HG02884 (cell line): ENCODE measurements around the gene TGFA.

Experiments used
- ATAC-seq: cut with Tn5 transposase; IDR thresholded peaks from one replicate; pipeline ENCODE4 v1.9.1; 2021; ENCODE audit warnings: mild to moderate bottlenecking, moderate library complexity; ENCODE audit not compliant: unreplicated experiment

Gene TGFA

GRCh38 chr2:70525032-70525431 lies 28.6 kb downstream of the TGFA start:
- ATAC-seq = no peak

GRCh38 chr2:70523996-70524965 lies 29.3 kb downstream of the TGFA start:
- ATAC-seq = no peak

DNA sequence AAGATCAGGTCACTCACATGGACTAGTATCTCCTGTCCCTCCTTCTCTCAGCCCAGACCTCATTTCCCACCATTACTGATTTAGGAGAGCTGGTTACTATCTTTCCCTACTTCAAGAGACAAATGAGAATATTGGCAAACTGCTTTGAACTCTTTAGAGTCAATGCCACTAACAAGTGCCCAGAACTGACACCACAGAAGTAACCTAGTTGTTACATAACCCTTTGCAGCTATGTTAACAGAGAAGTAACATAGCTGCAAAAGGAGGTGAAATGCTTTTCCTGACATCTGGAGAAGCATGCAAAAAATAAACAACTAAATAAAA lies 30.0 kb downstream of the TGFA start:
- ATAC-seq = no peak

DNA sequence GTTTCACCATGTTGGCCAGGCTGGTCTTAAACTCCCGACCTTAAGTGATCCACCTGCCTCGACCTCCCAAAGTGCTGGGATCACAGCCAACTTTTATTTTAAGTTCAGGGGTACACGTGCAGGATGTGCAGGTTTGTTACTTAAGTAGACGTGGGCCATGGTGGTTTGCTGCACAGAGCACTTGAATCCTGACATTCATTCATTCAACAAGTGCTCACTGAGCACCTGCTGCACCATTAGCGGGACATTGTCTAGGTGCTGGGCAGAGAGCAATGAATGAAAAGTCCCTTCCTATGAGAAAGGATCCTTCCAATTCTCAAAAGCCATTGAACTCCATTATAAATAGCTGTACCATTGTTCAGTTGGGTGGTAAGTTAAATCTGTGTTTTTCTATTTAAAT lies 31.0 kb downstream of the TGFA start:
- no peak for ATAC-seq

GRCh38 chr2:70520825-70521224 lies 32.8 kb downstream of the TGFA start:
- no peak for ATAC-seq

DNA sequence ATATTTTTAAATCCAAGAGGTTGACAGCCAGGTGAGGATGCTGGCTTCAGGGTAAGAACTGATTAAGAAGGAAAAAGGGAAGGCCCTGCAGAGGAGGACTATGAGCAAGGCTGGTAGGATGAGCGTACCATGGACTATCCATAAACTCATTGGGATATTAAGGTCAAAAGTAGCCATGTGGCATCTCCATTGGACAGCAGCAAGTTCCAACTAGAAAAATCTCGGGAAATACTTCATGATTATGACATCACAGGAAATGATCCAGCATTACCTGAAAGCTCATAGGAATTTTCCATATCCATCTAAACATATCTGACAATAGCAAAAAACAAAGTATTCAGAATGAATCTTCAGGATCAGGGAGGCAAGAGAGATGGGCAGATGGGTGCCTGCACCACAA lies 34.2 kb downstream of the TGFA start:
- no peak for ATAC-seq

DNA sequence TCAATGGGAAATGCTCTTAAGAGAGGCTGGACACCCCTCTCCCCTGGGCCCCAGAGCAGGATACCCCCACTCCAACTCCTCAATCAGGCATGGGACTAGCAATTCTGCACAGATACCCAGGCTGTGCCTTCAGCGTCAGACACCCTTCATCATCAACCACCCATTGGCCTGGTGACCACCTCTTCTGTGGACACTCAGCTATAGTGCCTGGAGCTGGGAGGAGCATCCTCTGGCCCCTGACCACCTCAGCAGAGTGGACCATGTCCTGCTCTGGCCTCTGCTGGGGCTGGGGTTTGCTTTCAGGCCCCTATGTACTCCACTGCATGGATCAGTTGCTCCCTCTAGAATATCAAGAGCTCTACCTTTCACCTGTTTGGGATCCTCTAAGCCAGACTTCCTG lies 35.1 kb downstream of the TGFA start:
- ATAC-seq = no peak

- no peak for ATAC-seq
Measured at GRCh38 chr2:70517804-70518203, 35.8 kb downstream of the TGFA start.

- peak; percentile 97 for ATAC-seq
Measured at GRCh38 chr2:70516596-70516995, 37.0 kb downstream of the TGFA start.

DNA sequence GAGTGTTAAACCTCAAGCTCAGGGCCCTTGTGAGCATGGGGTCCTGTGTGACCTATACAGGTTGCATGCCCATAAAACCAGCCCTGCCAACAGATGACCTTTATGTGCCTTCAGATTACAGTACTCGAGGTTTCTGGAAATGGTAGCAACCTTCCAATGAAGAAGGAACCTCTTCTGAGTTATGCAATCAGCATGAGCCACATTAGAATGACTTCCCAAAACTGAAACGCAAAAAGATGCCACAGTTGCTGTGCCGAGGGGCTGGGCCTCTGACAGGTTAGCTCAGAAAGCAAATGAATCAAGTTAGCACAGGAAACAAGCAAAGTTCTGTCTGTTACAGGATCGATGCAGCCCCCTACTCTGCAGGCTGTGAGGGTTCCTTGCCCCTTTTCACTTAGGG lies 37.7 kb downstream of the TGFA start:
- no peak for ATAC-seq

DNA sequence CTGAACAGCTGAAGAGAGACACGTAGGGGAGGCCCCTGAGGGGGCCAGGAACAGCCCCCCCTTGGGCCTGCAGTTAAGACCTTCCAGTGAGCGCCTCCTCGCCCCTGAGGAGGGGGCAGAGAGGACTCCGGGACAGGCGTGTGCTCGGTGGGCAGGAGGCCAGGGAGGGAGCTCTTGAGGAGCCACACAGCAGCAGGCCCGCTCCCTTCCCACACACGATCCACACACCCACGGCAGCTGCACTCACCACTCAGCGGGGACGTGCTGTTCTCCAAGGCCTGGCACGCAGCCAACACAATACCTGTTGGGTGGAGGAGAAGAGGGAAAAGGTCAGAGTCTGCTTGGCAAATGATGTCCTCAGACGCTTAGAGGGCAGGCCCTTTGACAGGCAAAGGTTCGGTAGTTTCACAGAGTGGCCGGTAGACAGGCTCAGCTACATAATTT lies 39.0 kb downstream of the TGFA start:
- ATAC-seq = no peak

GRCh38 chr2:70513738-70514137 lies 39.9 kb downstream of the TGFA start:
- no peak for ATAC-seq

- no peak for ATAC-seq
Measured at GRCh38 chr2:70511971-70512729, 41.5 kb downstream of the TGFA start.

DNA sequence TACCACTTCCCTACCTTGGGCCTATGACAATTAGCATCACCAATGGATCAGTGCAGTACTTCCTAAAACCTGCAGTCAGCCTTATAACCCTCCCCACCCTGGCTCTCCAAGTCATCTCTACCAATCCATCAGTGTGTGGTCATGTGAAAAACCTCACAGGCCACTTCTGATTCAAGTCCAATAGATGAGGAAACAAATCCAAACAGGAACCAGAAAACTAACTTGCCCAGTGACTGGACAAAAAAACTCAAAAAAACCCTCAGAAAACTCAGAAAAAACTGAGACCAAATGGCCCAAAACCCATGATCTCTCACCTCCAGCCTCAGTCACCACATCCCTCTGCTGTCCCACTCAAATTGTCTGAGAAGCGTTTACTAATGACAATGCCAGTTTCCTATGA lies 43.3 kb downstream of the TGFA start:
- no peak for ATAC-seq

DNA sequence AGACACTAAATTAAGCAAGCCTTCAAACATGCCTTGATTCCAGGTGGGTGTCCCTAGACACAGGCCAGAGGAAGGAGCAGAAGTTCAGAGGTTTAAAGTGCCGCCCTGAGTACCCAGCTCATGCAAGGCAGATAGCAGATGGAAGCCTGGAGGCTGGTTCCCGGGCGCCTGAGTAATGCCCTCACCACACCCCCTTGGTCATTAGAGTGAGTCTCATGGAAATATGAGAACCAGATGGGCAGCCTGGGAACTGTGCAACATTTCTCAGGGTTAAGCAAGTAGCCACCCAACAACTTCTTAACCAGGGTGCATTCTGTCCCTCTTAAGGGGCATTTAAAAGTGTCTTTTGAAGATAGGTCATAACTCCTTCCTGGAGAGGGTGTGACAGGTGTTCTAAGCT lies 44.1 kb downstream of the TGFA start:
- no peak for ATAC-seq

DNA sequence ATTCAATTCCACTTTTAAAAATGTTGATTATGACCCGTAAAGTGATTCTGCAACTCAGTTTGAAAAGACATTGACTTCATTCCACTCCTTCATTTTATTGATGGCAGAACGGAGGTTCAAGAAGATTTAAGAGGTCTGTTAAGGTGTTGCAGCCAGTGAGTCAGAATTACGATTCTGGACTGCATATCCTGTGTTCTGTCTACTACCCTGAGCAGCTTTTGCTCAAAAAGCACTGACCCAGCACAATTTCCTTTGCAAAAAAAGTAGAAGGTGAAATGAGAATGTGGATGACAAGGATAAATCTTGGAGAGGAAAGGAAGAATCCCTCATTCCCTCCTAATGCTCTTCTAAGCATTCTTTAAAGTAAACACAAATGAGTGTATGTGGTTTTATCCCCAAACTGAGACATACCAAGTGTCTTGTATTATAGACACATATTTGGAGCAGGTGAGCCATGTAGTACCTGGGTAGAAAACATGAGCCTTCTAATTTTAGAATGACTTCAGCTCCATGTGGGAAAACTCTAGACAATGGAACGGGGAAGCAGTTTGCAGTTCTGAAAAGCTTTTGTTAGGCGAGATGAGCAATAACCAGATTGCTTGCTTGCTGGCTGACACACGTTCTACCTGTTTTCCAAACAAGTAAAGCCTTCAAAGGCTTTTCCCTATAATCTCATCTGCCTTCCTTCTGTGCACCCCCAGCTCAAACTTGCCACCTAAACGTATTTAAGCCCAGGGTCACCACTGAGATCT lies 44.7 kb downstream of the TGFA start:
- no peak for ATAC-seq

- no peak for ATAC-seq
Measured at GRCh38 chr2:70505613-70506391, 47.8 kb downstream of the TGFA start.

GRCh38 chr2:70504750-70505149 lies 48.9 kb downstream of the TGFA start:
- ATAC-seq = no peak

GRCh38 chr2:70503896-70504295 lies 49.7 kb downstream of the TGFA start:
- no peak for ATAC-seq

DNA sequence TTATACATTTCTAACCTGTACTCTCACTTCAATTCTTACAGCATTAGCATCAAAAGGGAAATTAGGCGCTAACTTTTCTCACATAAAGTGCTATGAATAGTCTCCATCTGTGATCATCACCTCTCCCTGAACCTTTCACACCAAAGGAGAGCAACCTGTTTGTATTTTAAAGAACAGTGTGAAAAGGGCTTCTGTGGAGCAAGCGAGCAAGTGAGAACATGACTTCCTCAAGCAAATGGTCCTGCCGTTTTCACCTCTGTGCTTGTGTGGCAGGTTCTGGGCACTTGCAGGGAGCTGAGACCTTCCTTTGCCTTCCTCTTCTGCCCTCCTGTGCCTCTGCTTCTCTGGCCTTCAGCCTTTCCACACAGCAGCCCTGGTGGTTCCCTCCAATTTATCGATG lies 51.9 kb downstream of the TGFA start:
- ATAC-seq = no peak

GRCh38 chr2:70501215-70501614 lies 52.4 kb downstream of the TGFA start:
- no peak for ATAC-seq
